Body of pancreas (tissue), 4 donors: Measurements from ENCODE around the gene VGLL4.

ENCODE experiments used
- POLR2A ChIP-seq, 3 donors: fragments of 450-650 bp; IDR thresholded peaks; one replicate each; pipeline ENCODE4 v1.6.1; 2016; ENCODE audit warnings: antibody characterized with exemption in 3 of 3, mild to moderate bottlenecking in 2 of 3
- TF ChIP-seq, protein P1 (sequence below), 7 experiments: fragments of 450-650 bp in 4 of 7; fragments of 200-600 bp in 3 of 7; sonication (generic) in 3 of 7; IDR thresholded peaks; one replicate each; pipeline ENCODE4 v1.5.1; 2016 to 2019; ENCODE audit warnings: antibody characterized with exemption in 7 of 7

GRCh38 chr3:11560746-11561145, 83.0 kb downstream of the VGLL4 start:
- TF ChIP-seq, protein P1, sequence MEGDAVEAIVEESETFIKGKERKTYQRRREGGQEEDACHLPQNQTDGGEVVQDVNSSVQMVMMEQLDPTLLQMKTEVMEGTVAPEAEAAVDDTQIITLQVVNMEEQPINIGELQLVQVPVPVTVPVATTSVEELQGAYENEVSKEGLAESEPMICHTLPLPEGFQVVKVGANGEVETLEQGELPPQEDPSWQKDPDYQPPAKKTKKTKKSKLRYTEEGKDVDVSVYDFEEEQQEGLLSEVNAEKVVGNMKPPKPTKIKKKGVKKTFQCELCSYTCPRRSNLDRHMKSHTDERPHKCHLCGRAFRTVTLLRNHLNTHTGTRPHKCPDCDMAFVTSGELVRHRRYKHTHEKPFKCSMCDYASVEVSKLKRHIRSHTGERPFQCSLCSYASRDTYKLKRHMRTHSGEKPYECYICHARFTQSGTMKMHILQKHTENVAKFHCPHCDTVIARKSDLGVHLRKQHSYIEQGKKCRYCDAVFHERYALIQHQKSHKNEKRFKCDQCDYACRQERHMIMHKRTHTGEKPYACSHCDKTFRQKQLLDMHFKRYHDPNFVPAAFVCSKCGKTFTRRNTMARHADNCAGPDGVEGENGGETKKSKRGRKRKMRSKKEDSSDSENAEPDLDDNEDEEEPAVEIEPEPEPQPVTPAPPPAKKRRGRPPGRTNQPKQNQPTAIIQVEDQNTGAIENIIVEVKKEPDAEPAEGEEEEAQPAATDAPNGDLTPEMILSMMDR (IDR thresholded peaks at IDR 0.05) = no peak
- no peak for TF ChIP-seq POLR2A (IDR thresholded peaks at IDR 0.05)
